ENCODE results near the gene DRD4.

The DRD4 gene

GRCh38 chr11:623349-623869 is 13.7 kb upstream of the DRD4 start:
- DNase-seq = no peak

DNA sequence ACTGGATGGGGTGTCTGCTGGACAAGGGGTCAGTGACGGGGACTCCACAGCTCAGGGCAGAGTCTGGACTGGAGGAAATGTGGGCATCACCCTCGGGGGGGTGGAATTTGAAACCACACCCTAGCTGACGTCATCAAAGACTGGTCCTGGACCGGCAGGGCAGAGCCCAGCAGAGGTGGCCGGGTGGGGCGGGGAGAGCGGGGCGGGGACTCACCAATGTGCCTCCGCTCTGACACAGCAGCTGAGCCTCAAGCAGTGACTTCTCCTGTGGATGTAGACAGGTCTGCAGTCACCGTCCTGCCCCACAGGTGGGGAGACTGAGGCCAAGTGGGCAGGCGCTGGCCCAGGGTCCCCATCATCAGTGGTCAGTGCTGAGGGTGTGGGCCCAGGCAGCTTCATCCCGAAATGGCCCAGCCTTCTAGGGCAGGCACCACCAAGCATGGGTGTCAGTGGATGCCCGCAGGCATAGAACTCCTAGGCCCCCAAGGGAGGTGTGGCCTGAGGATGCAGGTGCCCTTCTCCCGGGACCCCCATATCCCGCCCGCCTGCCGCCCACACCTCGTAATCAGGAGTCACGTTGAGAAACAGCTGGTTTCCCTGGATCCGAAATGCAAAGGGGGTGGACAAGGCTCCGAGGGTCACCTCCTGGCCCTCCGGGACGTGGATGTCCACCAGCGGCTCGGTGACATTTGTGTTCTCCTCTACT is 12.9 kb upstream of the DRD4 start:
- DNase-seq = no peak

GRCh38 chr11:624705-625635 is 12.1 kb upstream of the DRD4 start, which contains the start of gene CDHR5:
Gene CDHR5 (minus strand): TSS chr11:624955. CDS start chr11:624902, 53 bp downstream.
- DNase-seq = no peak

- DNase-seq = no peak
These were observed 11.3 kb upstream of the DRD4 start for GRCh38 chr11:625636-626268.

- no peak for DNase-seq
These were observed 10.4 kb upstream of the DRD4 start, which contains the start of gene SCT for GRCh38 chr11:626475-627307. Gene SCT (minus strand): TSS chr11:627181. CDS start chr11:627143, 38 bp downstream.

- no peak for DNase-seq
These were observed 9.8 kb upstream of the DRD4 start for GRCh38 chr11:627308-627576.

DNA sequence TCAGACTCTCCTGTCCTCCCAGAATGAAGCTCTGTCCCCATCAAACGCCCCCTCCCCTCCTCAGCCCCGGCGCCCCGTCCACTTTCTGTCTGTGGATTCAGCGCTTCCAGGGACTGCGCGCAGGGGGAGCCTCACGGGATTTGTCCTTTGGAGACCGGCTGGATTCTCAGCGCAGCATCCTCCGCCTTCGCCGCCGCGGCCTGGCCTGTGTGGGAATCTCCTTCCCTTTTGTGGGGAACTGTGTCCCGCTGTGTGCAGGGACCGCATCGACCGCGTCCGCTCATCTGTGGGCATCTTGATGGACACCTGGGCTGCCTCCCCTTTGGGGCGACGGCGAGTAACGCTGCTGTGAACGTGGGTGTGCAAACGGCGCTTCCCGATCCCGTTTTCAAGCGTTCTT is 9.0 kb upstream of the DRD4 start:
- DNase-seq = no peak

GRCh38 chr11:629237-629583 is 7.9 kb upstream of the DRD4 start:
- DNase-seq = no peak

GRCh38 chr11:630871-631270 is 6.2 kb upstream of the DRD4 start:
- no peak for DNase-seq

GRCh38 chr11:635945-636510 is 1.0 kb upstream of the DRD4 start:
- DNase-seq = no peak

DNA sequence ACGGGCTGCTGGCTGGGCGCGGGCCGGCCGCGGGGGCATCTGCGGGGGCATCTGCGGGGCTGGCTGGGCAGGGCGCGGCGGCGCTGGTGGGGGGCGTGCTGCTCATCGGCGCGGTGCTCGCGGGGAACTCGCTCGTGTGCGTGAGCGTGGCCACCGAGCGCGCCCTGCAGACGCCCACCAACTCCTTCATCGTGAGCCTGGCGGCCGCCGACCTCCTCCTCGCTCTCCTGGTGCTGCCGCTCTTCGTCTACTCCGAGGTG is 194 bp downstream of the DRD4 start:
- no peak for DNase-seq

DNA sequence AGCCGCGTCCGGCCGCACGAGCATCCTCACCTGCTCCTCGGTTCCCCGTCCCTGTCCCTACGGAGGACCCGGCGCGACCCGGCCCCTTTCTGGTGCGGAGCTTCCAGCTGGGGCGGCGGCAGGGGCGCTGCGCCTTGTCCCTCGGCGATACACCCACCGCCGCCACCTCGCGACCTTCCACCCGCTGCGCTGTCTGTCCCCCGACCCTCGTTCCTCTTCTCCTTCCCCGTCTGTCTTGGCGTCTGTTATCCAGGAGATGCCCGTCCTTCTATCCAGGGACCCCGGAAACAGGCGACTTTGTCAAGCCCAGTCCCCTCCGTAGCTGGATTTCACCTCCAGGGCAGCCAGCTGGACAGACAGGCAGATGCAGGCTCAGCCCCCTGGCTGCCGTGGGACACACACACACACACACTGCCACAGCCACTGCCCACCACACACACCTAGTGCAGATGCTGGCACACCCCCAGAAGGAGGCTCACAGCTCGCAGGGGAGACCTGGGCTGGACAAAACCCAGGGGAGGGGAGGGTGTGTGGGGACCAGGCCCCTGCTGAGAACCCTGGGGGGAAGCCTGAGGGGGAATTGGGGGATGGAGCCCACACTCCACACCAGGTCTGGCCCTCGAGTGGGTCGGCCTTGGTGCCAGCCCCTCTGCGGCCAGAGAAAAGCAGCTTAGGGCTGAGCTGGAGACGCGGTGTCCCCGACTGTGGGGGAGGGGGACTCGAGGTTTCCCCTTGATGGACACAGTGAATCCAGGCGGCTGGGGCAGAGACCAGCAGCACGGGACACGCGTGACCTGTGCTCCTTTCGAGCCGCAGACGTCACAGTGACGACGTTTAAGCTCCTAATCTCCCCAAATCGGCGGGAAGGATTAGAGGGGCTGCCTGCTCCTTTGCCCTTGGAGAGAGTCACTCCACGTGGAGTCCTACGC is 788 bp downstream of the DRD4 start:
- no peak for DNase-seq

- DNase-seq = no peak
These were observed 1.7 kb downstream of the DRD4 start for GRCh38 chr11:638631-639331.

DNA sequence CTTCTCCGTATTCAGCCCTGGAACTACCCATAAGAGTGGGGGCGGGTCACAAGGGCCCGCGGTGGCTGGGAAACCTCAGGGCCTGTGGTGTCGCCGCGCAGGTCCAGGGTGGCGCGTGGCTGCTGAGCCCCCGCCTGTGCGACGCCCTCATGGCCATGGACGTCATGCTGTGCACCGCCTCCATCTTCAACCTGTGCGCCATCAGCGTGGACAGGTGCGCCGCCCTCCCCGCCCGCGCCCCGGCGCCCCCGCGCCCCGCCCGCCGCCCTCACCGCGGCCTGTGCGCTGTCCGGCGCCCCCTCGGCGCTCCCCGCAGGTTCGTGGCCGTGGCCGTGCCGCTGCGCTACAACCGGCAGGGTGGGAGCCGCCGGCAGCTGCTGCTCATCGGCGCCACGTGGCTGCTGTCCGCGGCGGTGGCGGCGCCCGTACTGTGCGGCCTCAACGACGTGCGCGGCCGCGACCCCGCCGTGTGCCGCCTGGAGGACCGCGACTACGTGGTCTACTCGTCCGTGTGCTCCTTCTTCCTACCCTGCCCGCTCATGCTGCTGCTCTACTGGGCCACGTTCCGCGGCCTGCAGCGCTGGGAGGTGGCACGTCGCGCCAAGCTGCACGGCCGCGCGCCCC is 2.4 kb downstream of the DRD4 start:
- DNase-seq = no peak

- DNase-seq = no peak
These were observed 3.1 kb downstream of the DRD4 start for GRCh38 chr11:640021-640706.

DNA sequence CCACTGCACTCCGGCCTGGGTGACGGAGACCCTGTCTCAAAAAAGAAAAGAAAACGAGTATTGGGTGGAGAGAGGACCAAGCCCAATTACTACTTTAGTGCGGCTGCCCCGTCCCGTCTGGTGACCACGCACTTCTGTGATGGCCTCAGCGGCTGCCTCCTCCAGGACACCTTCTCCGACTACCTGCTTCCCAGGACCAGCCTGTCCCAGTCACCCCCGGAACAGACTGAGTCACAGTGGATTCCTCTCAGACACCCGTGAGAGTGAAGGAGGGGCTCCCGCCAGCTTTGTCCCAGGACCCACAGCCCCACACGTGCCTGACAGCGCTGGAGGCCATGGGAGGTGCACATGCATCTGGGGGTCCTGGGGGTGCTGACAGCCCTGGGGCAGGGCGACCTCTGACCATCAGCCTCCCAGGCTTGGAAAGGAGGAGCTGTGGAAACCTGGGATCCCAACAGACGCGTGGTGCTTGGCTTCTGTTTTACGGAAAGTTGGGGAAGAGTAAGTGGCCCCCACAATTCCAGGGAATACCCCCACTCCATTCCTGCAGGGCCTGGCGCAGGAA is 4.8 kb downstream of the DRD4 start:
- DNase-seq = no peak

DNA sequence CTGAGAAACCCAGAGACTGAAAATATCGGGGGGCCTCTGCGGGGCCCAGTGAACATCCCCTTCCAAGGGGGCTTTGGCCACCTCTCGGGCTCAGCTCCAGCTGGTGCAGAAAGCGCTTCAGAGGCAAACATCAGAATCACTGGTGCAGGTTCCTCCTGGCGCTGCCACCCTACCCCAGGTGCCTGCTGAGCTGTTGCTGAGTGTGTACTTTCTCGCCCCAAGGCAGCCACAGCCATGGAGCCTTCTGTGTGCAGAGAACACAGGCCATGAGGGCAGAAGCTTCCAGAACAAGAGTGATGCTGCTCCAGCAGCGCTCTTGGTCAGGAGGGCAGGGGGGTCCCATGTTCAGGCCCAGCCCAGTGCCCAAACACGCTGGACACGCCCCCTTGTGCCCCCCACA is 6.3 kb downstream of the DRD4 start:
- no peak for DNase-seq

- DNase-seq = no peak
These were observed 7.0 kb downstream of the DRD4 start for GRCh38 chr11:643849-644738.

All from DMS79 treated with DMSO at 0.1 percent for 48 hours (cell line).